T-helper 2 cell treated with Interferon-gamma antibody and Interleukin-4, amounts not matched to agents 5 μg/mL and 100 μg/mL, for 36 hours (primary cell): Measurements from ENCODE around the gene OSBPL10.

Experiments
- DNase-seq: peaks from one replicate; pipeline ENCODE4 v3.0.0; 2021; ENCODE audit warnings: low spot score
- H3K27ac Mint-ChIP-seq: one replicate; pipeline ENCODE4 v1.8.0; 2021; ENCODE audit warnings: mild to moderate bottlenecking, mixed read lengths
- H3K27me3 Mint-ChIP-seq: one replicate; pipeline ENCODE4 v1.8.0; 2021; ENCODE audit warnings: low read depth, mixed read lengths
- H3K36me3 Mint-ChIP-seq: one replicate; pipeline ENCODE4 v1.8.0; 2021; ENCODE audit warnings: low read depth, mixed read lengths
- H3K4me1 Mint-ChIP-seq: one replicate; pipeline ENCODE4 v1.8.0; 2021; ENCODE audit warnings: low read depth, mixed read lengths
- H3K4me3 Mint-ChIP-seq: one replicate; pipeline ENCODE4 v1.8.0; 2022; ENCODE audit warnings: mild to moderate bottlenecking, moderate library complexity, mixed read lengths
- H3K9me3 Mint-ChIP-seq: one replicate; pipeline ENCODE4 v1.8.0; 2021; ENCODE audit warnings: mixed read lengths

The OSBPL10 gene

GRCh38 chr3:31728403-31728802 lies 252.7 kb downstream of the OSBPL10 start:
- H3K4me3 Mint-ChIP-seq, result no peak overlapping the region
- H3K4me1 Mint-ChIP-seq, result no peaks in the 10 kb centered on the region
- DNase-seq, result no peak
- H3K27me3 Mint-ChIP-seq, result peaks cover 4% of the 10 kb centered on the region
- H3K9me3 Mint-ChIP-seq, result no peaks in the 10 kb centered on the region
- no peaks in the 10 kb centered on the region for H3K36me3 Mint-ChIP-seq
- H3K27ac Mint-ChIP-seq, result no peak overlapping the region

DNA sequence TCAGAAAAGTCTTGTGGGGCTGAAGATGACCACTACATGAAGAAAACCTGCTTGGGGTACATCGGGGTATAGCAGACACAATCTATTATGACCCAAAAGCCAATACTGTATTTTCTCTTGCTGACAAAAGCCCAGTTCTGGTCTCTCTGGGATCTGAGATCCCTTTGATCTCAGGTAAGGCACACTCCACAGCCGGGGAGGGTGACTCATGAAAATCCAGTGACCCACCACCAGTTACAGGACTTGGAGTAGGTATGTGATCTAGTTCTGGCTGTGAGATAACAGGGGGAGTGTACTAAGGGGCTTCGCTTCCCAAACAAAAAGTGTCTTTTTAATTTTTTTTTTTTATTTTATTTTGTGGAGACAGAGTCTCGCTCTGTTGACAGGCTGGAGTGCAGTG lies 255.1 kb downstream of the OSBPL10 start:
- Mint-ChIP-seq H3K4me3 (no peak overlapping the region), H3K27ac (no peak overlapping the region), H3K27me3 (peaks cover 4% of the 10 kb centered on the region), H3K4me1 (no peaks in the 10 kb centered on the region), H3K36me3 (no peaks in the 10 kb centered on the region), H3K9me3 (no peaks in the 10 kb centered on the region)
- no peak for DNase-seq

DNA sequence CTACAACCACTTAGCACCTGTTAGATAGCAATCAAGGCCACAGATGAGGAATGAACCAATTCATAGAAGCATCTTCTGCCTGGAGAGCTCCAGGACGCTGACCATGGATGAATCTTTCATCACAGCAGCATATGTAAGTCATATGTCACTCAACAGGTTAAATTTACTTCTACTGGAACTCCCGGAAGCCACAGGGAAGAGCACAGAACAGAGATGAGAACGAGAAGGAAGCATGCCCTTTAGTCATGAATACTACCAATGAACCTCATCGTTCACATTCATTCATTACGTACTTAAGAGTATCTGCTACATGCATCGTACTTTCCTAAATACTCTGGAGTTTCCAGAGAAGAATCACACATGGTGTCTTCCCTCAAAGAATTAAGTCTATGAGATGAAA lies 255.5 kb downstream of the OSBPL10 start:
- Mint-ChIP-seq H3K4me1 (no peaks in the 10 kb centered on the region), H3K27me3 (peaks cover 4% of the 10 kb centered on the region), H3K9me3 (no peaks in the 10 kb centered on the region), H3K36me3 (no peaks in the 10 kb centered on the region), H3K27ac (no peak overlapping the region), H3K4me3 (no peak overlapping the region)
- no peak for DNase-seq

- Mint-ChIP-seq H3K27me3 (peaks cover 4% of the 10 kb centered on the region), H3K9me3 (no peaks in the 10 kb centered on the region), H3K27ac (no peak overlapping the region), H3K36me3 (no peaks in the 10 kb centered on the region), H3K4me3 (no peak overlapping the region), H3K4me1 (no peaks in the 10 kb centered on the region)
- no peak for DNase-seq
Measured at GRCh38 chr3:31724651-31725050, 256.4 kb downstream of the OSBPL10 start.

DNA sequence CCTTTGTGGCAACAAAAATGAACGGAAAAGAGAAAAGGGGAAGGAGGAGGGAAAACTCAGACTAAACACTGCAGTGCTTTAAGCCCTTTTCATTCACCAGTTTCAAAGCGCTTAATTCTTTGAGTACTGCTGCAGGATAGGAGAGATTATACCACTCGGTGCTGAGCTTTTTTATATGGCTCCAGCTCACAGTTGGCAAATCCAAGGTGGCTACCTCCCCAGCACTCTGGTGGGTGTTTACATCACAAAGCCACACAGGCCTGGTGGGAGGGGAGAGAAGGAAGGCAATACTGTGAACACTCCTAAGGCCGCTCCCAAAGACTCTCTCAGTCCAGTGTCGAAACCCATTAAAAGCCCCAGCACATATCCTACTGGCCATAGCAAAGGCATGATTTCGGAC lies 256.9 kb downstream of the OSBPL10 start:
- H3K27me3 Mint-ChIP-seq, result peaks cover 4% of the 10 kb centered on the region
- no peaks in the 10 kb centered on the region for H3K36me3 Mint-ChIP-seq
- H3K4me1 Mint-ChIP-seq, result no peaks in the 10 kb centered on the region
- H3K4me3 Mint-ChIP-seq, result no peak overlapping the region
- H3K27ac Mint-ChIP-seq, result no peak overlapping the region
- DNase-seq, result no peak
- no peaks in the 10 kb centered on the region for H3K9me3 Mint-ChIP-seq

DNA sequence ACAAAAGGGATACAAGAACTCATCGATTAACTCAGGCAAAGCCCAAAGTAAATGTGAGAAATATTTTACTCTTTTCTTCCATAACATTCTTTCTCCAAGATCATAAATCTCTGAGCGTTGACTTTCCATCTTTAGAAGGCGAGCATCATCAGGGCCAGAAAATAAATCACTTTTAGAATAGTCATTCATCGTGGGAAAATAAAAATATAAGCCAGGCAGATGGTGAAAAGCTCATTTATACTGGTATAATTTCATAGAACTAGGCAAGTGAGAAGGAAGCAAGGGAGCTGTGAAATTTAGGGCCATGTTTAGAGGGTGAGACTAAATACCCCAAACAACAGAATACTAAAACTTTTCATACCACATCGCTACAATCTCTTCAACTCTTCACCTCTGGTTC lies 257.4 kb downstream of the OSBPL10 start:
- H3K4me1 Mint-ChIP-seq, result no peaks in the 10 kb centered on the region
- H3K9me3 Mint-ChIP-seq, result no peaks in the 10 kb centered on the region
- no peak overlapping the region for H3K4me3 Mint-ChIP-seq
- H3K27ac Mint-ChIP-seq, result no peak overlapping the region
- no peaks in the 10 kb centered on the region for H3K36me3 Mint-ChIP-seq
- no peak for DNase-seq
- peaks cover 5% of the 10 kb centered on the region for H3K27me3 Mint-ChIP-seq

DNA sequence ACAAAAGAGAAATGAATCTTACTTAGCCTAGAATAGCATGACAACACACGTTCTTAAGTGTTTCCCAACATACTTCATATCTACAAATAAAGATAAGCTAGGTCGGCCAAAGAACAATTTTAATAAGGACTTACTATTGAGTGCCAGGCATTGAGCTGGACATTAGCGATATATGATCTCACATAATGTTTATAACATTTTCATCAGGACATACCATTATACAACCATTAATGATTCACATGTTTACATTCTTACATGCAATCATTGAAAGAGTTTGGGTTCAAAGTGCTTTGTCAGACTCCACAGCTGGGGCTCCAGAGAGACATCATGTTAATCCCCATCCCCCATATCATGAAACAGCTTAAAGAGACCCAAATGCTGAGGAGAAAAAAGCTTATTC lies 259.4 kb downstream of the OSBPL10 start:
- H3K36me3 Mint-ChIP-seq, result no peaks in the 10 kb centered on the region
- H3K4me3 Mint-ChIP-seq, result no peak overlapping the region
- no peak overlapping the region for H3K27ac Mint-ChIP-seq
- no peaks in the 10 kb centered on the region for H3K4me1 Mint-ChIP-seq
- no peak for DNase-seq
- peaks cover 1% of the 10 kb centered on the region for H3K27me3 Mint-ChIP-seq
- no peaks in the 10 kb centered on the region for H3K9me3 Mint-ChIP-seq

- H3K27me3 Mint-ChIP-seq, result peaks cover 1% of the 10 kb centered on the region
- no peak overlapping the region for H3K27ac Mint-ChIP-seq
- H3K9me3 Mint-ChIP-seq, result no peaks in the 10 kb centered on the region
- no peaks in the 10 kb centered on the region for H3K36me3 Mint-ChIP-seq
- H3K4me3 Mint-ChIP-seq, result no peak overlapping the region
- no peaks in the 10 kb centered on the region for H3K4me1 Mint-ChIP-seq
- no peak for DNase-seq
Measured at GRCh38 chr3:31714495-31715280, 266.4 kb downstream of the OSBPL10 start.

- Mint-ChIP-seq H3K27me3 (peaks cover 1% of the 10 kb centered on the region), H3K27ac (no peak overlapping the region), H3K36me3 (no peaks in the 10 kb centered on the region), H3K4me3 (no peak overlapping the region), H3K9me3 (no peaks in the 10 kb centered on the region), H3K4me1 (no peaks in the 10 kb centered on the region)
- no peak for DNase-seq
Measured at GRCh38 chr3:31713816-31714215, 267.2 kb downstream of the OSBPL10 start.

DNA sequence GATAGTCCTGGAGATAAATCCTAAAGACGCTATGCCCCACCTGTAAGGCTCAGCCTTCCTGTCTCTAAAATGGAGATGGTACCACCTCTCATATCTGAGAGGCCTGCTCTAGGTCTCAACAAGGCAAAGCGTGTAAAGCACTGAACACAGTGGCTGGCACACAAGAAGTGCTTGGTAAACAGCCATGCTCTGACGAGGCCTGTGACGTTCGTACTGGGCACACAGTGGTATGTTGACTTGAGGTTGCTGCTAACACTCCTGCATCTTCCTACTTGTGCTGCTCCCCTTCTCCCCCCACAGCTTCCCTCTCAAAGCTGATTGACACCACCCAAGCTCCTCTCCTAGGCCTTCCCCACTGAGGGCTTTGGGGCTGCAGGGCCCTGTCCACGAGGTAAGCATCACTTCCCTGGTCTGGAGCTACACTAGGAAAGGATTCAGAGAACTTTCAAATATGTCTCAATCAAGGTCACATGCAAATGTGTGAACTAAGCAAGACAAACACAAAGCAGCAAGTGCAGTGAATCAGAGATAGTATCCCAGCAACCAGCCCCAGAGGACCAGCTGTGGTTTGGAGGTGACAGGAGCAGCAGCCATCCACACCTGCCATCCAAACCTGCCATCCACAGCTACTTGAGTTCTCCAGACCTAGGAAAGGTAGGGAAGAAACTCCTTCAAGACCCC lies 270.8 kb downstream of the OSBPL10 start:
- H3K4me3 Mint-ChIP-seq, result no peak overlapping the region
- H3K9me3 Mint-ChIP-seq, result no peaks in the 10 kb centered on the region
- H3K27me3 Mint-ChIP-seq, result no peaks in the 10 kb centered on the region
- no peaks in the 10 kb centered on the region for H3K36me3 Mint-ChIP-seq
- no peak for DNase-seq
- no peak overlapping the region for H3K27ac Mint-ChIP-seq
- H3K4me1 Mint-ChIP-seq, result peaks cover 2% of the 10 kb centered on the region

GRCh38 chr3:31709526-31709925 lies 271.5 kb downstream of the OSBPL10 start:
- Mint-ChIP-seq H3K36me3 (no peaks in the 10 kb centered on the region), H3K27ac (no peak overlapping the region), H3K27me3 (no peaks in the 10 kb centered on the region)

GRCh38 chr3:31709005-31709404 lies 272.1 kb downstream of the OSBPL10 start:
- H3K36me3 Mint-ChIP-seq, result no peaks in the 10 kb centered on the region
- H3K4me3 Mint-ChIP-seq, result no peak overlapping the region
- no peak overlapping the region for H3K27ac Mint-ChIP-seq
- no peak for DNase-seq
- no peaks in the 10 kb centered on the region for H3K9me3 Mint-ChIP-seq
- peaks cover 7% of the 10 kb centered on the region for H3K4me1 Mint-ChIP-seq
- H3K27me3 Mint-ChIP-seq, result no peaks in the 10 kb centered on the region

More at GRCh38 chr3:31709526-31709925, 271.5 kb downstream of the OSBPL10 start:
- Mint-ChIP-seq H3K9me3 (no peaks in the 10 kb centered on the region), H3K4me3 (no peak overlapping the region), H3K4me1 (peaks cover 7% of the 10 kb centered on the region)
- DNase-seq, result no peak

GRCh38 chr3:31707286-31707685 lies 273.8 kb downstream of the OSBPL10 start:
- Mint-ChIP-seq H3K9me3 (no peaks in the 10 kb centered on the region), H3K36me3 (no peaks in the 10 kb centered on the region), H3K27ac (no peak overlapping the region), H3K27me3 (no peaks in the 10 kb centered on the region), H3K4me3 (no peak overlapping the region), H3K4me1 (peaks cover 7% of the 10 kb centered on the region)
- no peak for DNase-seq

GRCh38 chr3:31705736-31706135 lies 275.3 kb downstream of the OSBPL10 start:
- Mint-ChIP-seq H3K4me3 (no peak overlapping the region), H3K36me3 (no peaks in the 10 kb centered on the region), H3K27me3 (no peaks in the 10 kb centered on the region), H3K4me1 (peaks cover 7% of the 10 kb centered on the region), H3K9me3 (no peaks in the 10 kb centered on the region), H3K27ac (no peak overlapping the region)
- no peak for DNase-seq
